Astrocyte (in vitro differentiated cells and primary cell): ENCODE data around the gene ZBTB47.

Source experiments
- EZH2 ChIP-seq: IDR thresholded peaks from 2 replicates; pipeline ENCODE4 v1.6.1; 2012; ENCODE audit warnings: mild to moderate bottlenecking, low read length, inconsistent platforms; ENCODE audit not compliant: insufficient read depth
- TF ChIP-seq, protein P1 (sequence below): IDR thresholded peaks from 2 replicates; pipeline ENCODE4 v1.5.1; 2011; ENCODE audit warnings: low read depth, mild to moderate bottlenecking, inconsistent platforms, low read length, moderate library complexity; ENCODE audit not compliant: insufficient read depth

DNA sequence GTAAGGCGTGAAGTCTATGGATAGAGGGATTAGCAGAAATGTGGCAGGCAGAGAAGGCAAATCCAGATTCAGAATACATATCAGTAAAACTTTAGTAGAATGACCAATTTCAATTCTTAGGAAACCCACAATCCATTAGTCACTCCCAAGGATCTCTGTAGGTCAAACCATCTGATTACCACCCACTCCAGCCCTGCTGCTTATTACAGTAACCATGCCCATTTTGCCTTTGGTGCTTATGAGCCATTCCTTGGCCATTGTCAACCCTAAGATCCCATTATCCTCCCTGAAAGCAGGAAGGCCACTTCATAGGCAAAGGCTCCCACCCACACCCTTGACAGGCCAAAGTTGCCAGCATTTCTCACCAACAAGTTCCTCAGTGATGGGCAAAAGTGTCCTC is 26.8 kb downstream of the ZBTB47 start:
- TF ChIP-seq EZH2 = no peak
- TF ChIP-seq, protein P1, sequence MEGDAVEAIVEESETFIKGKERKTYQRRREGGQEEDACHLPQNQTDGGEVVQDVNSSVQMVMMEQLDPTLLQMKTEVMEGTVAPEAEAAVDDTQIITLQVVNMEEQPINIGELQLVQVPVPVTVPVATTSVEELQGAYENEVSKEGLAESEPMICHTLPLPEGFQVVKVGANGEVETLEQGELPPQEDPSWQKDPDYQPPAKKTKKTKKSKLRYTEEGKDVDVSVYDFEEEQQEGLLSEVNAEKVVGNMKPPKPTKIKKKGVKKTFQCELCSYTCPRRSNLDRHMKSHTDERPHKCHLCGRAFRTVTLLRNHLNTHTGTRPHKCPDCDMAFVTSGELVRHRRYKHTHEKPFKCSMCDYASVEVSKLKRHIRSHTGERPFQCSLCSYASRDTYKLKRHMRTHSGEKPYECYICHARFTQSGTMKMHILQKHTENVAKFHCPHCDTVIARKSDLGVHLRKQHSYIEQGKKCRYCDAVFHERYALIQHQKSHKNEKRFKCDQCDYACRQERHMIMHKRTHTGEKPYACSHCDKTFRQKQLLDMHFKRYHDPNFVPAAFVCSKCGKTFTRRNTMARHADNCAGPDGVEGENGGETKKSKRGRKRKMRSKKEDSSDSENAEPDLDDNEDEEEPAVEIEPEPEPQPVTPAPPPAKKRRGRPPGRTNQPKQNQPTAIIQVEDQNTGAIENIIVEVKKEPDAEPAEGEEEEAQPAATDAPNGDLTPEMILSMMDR = no peak
